ENCODE data around the gene TRMT1. TPM values are rescaled to one million over a fixed set of nuclear protein-coding genes. Genes with fewer than 3 reads are reported as not detected.
"Not testable (repeated sequence)": the region's sequence is repeated elsewhere in the genome, so short reads cannot be mapped to it uniquely, and the experiment has no call there.

TRMT1 gene
- total RNA-seq, 4 donors from 2014 or later: 19.4 to 42.5 (median 29.0) TPM

- peak; percentile 90 for DNase-seq
- H3K4me3 ChIP-seq: peak within 1 kb of the TSS; percentile 85 to 99 (median 94)
- H3K27me3 ChIP-seq: no peaks in the 10 kb centered on the region
- intact Hi-C loops (cut with DNase I): no loop called here
- no peaks in the 10 kb centered on the region for H3K9me3 ChIP-seq
- peaks cover under 1 to 13% (median 6%) of the 10 kb centered on the region in 3 donors for H3K36me3 ChIP-seq
- 0% methylated on average over 2 to 12 of the region's 51 CpGs for WGBS, 2 donors
- TF ChIP-seq, protein P1, sequence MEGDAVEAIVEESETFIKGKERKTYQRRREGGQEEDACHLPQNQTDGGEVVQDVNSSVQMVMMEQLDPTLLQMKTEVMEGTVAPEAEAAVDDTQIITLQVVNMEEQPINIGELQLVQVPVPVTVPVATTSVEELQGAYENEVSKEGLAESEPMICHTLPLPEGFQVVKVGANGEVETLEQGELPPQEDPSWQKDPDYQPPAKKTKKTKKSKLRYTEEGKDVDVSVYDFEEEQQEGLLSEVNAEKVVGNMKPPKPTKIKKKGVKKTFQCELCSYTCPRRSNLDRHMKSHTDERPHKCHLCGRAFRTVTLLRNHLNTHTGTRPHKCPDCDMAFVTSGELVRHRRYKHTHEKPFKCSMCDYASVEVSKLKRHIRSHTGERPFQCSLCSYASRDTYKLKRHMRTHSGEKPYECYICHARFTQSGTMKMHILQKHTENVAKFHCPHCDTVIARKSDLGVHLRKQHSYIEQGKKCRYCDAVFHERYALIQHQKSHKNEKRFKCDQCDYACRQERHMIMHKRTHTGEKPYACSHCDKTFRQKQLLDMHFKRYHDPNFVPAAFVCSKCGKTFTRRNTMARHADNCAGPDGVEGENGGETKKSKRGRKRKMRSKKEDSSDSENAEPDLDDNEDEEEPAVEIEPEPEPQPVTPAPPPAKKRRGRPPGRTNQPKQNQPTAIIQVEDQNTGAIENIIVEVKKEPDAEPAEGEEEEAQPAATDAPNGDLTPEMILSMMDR (IDR thresholded peaks at IDR 0.05): peak; percentile 61 to 84 (median 69)
- peak in 3 of 4 donors; percentile 34 to 87 (median 65) for TF ChIP-seq POLR2A (IDR thresholded peaks at IDR 0.05)
- H3K4me1 ChIP-seq: peaks cover 17 to 52% (median 18%) of the 10 kb centered on the region in 3 donors
- peak within 1 kb of the TSS; percentile 96 to 100 (median 100) for H3K27ac ChIP-seq
Measured at GRCh38 chr19:13150187-13150930, 33.8 kb upstream of the TRMT1 start, which contains the start of the genes IER2 and STX10. IER2 (plus strand) TSS chr19:13150411; CDS start chr19:13153187, 2,776 bp downstream. STX10 (minus strand) TSS chr19:13150375; CDS start chr19:13150173, 202 bp downstream.

DNA sequence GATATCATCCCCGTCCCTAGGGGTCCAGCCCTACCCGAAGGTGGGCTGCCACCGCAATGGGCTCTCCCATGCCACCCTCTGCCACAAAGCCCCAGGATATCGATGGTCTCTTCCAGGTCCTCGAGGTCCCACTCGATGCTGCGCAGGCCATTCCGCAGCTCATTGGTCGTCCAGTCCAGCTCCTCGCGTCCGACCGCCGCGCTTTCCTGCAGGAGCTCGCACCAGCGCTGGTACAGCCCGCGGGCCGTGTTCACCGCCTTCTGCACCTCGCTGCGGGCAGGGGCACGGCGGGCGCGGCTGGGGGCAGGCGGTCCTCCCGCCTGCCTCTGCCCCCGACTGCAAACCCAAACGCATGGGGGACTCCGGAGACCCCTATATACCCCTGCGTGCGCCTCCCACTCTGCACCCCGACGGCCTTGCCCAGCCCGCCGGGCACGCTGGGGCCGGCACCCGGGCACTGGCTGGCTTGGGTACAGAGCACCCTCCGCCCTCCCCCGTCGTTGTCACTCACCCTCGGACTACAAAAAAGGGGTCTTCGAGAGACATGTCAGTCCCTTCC is 33.2 kb upstream of the TRMT1 start:
- Histone ChIP-seq H3K4me1 (peaks cover 11 to 45% (median 12%) of the 10 kb centered on the region in 3 donors), H3K9me3 (no peaks in the 10 kb centered on the region), H3K4me3 (peak overlapping the region; percentile 85 to 99 (median 94)), H3K27me3 (no peaks in the 10 kb centered on the region), H3K27ac (peak overlapping the region; percentile 96 to 100 (median 100)), H3K36me3 (peaks cover 7 to 19% (median 12%) of the 10 kb centered on the region in 3 donors)
- no peak for DNase-seq
- TF ChIP-seq POLR2A (IDR thresholded peaks at IDR 0.05): peak in 1 of 4 donors; percentile 4
- TF ChIP-seq, protein P1 (IDR thresholded peaks at IDR 0.05): no peak
- WGBS, 2 donors: 0 to 1% methylated on average over 6 to 15 of the region's 46 CpGs
- intact Hi-C loops (cut with DNase I): no loop called here

DNA sequence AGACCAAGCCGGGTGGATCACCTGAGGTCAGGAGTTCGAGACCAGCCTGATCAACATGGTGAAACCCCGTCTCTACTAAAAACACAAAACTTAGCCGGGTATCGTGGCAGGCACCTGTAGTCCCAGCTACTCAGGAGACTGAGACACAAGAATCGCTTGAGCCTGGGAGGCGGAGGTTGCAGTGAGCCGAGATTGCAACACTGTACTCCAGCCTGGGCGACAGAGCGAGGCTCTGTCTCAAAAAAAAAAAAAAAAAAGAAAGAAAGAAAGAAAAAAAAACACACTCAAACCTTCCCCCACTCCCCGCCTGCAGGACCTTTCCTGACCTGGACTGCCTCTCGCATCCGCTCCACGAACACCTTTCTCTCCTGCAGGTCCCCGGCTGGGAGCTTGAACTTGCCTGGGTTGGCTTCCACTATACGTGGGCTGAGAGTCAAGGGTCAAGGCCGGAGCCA is 32.7 kb upstream of the TRMT1 start:
- H3K27ac ChIP-seq: peak overlapping the region; percentile 96 to 100 (median 100)
- intact Hi-C loops (cut with DNase I); DNase-seq: not testable (repeated sequence)

GRCh38 chr19:13146763-13147563 is 30.4 kb upstream of the TRMT1 start:
- Histone ChIP-seq H3K36me3 (peaks cover 17 to 38% (median 17%) of the 10 kb centered on the region in 3 donors), H3K27me3 (no peaks in the 10 kb centered on the region), H3K27ac (peak overlapping the region in 1 of 4 donors; percentile 26), H3K4me1 (peaks cover 11 to 43% (median 18%) of the 10 kb centered on the region in 3 donors), H3K9me3 (no peaks in the 10 kb centered on the region), H3K4me3 (no peak overlapping the region)
- intact Hi-C loops (cut with DNase I): no loop called here
- TF ChIP-seq POLR2A (IDR thresholded peaks at IDR 0.05): no peak
- TF ChIP-seq, protein P1 (IDR thresholded peaks at IDR 0.05): no peak
- DNase-seq: no peak
- 53 to 65% methylated on average over 9 to 13 of the region's 16 CpGs for WGBS, 2 donors

More for the DNA sequence above, 32.7 kb upstream of the TRMT1 start:
- 23 to 26% methylated on average over 14 to 16 of the region's 17 CpGs for WGBS, 2 donors
- Histone ChIP-seq H3K36me3 (peaks cover 12 to 24% (median 17%) of the 10 kb centered on the region in 3 donors), H3K4me1 (peaks cover 11 to 42% (median 11%) of the 10 kb centered on the region in 3 donors), H3K4me3 (peak overlapping the region; percentile 85 to 99 (median 94))
- not testable (repeated sequence) for H3K27me3 ChIP-seq, H3K9me3 ChIP-seq

DNA sequence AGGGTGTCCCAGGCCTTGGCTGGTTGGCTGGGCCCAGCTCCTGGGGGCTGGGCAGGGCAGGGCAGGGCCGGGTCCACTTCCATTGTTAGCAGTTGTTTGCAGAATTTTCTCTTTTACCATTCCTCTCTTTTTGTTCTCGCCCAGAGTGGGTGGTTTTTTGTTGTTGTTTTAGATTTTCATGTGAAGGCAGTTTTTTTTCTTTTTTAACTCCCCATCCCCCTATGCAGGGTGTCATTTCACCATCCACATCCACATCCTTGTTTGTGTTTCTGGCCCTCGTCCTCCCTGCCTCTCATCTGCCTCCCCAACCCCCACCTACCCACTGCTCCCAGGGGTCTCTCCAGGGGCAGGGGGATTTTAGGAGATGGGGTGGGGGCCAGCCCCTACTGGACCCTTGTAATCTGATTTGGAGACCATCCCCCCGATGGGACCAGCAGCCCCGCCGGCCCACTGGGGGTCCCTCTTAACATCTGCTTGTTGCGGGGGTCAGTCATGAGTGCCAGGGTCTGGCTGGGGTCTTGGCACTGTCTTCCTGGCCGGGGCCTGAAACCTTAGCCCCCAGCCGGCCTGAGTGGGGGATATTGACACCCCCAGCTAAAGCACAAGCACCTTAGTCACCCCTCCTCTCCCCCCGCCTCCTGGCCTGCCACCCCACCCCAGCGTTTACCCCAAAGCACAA is 23.2 kb upstream of the TRMT1 start:
- 55 to 78% methylated on average over 3 to 8 of the region's 11 CpGs for WGBS, 2 donors
- no peak overlapping the region for H3K4me3 ChIP-seq
- peaks cover 41 to 89% (median 45%) of the 10 kb centered on the region in 3 donors for H3K36me3 ChIP-seq
- H3K27me3 ChIP-seq: no peaks in the 10 kb centered on the region
- H3K9me3 ChIP-seq: no peaks in the 10 kb centered on the region
- peaks cover 0 to 14% (median 7%) of the 10 kb centered on the region in 3 donors for H3K4me1 ChIP-seq
- DNase-seq: no peak
- intact Hi-C loops (cut with DNase I): no loop called here
- H3K27ac ChIP-seq: no peak overlapping the region
- TF ChIP-seq POLR2A (IDR thresholded peaks at IDR 0.05): no peak
- TF ChIP-seq, protein P1 (IDR thresholded peaks at IDR 0.05): no peak
